EL (cell line): ENCODE measurements around the gene ACBD4.

Experiments used
- DNase-seq: peaks from one replicate; pipeline ENCODE4 v3.0.0-alpha.2; 2016

The ACBD4 gene

GRCh38 chr17:45104907-45105624 is 30.4 kb upstream of the ACBD4 start:
- no peak for DNase-seq

DNA sequence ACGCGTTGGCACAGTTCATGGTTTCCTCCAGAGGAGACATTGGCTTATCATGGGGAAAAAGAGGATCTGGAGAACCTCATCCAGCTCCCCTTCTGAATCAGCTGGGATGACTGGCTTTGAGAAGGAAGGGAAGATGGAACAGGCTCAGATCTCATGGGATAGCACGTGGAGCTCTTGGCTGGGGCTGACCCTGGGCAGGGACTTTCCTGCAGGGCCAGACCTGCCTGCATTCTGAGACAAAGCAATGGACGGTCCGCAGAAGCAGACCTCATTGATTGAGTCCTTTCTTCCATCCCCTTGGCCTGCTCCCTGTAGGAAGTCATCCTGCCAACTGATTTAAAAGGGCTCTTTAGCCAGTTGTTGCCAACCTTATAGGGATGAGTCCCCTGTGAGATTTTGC is 29.4 kb upstream of the ACBD4 start:
- DNase-seq: no peak

- no peak for DNase-seq
These were observed 28.9 kb upstream of the ACBD4 start for GRCh38 chr17:45106582-45106981.

- no peak for DNase-seq
These were observed 28.0 kb upstream of the ACBD4 start for GRCh38 chr17:45107293-45108010.

DNA sequence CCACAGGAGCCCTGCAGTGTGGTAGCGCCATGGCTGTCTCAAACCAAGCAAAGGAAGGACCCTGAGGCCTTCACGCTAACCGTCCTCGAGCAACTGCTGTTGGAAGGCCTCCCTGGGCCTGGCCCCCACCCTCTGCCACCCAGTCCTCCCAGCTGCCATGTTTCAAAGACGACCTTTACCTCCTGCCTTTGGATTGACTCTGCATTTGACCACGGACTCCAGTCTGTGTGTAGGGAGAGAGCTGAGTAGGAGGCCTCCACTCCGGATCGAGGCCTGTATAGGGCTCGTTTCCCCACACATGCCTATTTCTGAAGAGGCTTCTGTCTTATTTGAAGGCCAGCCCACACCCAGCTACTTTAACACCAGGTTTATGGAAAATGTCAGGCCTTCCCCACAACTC is 27.4 kb upstream of the ACBD4 start:
- no peak for DNase-seq

DNA sequence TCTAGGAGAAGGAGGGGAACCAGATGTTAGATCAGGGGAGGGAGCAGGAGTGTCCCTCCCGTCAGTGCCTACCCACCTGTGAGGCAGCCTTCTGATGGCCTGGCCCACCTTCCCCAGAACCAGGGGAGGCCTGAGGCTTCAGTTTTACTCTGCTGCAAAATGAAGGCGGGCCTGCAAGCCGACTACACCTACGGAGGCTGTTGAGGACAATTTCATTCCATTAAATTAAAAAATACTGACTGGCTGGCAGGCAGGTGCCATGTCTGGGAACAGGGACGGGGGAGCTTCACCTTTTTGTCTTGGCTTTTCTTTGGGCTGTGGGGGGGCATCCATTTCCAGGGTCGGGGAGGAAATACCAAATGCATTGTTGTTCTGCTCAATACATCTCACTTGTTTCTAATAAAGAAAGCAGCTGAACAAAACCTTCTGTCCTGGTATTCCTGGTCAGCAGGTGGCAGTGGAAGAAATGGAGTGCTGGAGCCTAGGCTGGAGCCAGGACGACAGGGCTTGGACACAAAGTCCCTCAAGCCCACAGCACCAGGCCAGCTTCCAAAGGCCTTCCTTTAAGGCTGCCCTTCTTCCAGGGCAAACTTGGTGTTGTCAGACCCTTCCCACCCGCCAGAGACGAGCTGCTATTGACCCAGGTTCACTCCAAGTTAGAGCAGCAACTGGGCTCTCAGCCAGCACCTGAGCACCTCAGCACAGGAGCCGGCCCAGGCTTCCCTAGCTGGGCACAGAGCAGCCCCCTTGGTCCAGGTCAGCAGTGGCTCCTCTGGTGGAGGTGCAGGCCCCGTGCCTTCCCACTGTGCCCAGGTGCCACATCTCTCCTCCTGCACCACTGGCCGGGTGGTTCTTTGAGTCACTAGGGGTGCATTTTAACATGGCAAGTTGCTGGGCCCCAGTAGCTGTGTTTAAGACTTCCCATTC is 26.6 kb upstream of the ACBD4 start:
- DNase-seq: no peak

DNA sequence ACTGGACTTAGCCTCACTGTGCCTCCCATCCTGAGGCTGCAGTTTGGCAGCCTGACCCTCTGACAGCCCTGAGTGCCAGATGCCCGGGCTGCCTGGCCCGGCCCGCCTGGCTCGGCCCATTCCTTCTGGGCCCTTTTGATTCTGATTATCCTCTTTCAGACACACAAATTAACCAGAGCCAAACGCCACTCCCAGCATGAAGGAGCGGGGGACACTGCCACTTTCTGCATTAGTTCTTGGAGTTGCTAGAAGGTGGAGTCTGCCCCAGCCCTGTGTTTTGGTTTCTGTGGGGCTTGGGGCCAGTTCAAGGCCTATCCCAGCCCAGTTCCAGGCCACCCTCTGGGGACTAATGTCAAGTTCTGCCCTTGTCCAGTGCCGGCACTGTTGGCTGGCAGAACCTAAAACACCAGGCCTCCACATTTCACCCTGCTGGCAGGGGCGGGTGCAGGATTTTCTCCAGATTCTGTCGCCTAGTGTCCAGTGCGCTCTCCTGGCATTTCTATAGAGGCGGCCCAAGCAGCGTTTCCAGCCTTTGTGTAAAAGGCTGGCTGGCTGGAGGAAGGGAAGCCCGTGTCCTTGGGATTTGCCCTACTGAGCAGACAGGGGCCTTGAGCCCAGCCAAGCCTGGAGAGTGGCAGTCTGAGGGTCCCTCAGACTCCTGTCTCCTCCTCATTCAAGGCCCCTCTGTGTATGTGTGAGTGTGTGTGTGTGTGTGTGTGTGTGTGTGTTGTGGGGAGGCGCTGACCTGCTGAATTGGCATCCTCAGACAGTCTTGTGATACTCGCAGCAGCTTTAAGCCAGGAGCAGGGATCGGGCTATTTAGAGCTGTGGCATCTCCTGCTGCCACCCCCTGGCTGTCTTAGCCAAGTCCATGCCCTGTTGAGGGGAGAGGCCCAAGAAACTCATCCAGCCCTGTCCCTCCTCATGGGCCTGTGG is 24.5 kb upstream of the ACBD4 start:
- DNase-seq: no peak

DNA sequence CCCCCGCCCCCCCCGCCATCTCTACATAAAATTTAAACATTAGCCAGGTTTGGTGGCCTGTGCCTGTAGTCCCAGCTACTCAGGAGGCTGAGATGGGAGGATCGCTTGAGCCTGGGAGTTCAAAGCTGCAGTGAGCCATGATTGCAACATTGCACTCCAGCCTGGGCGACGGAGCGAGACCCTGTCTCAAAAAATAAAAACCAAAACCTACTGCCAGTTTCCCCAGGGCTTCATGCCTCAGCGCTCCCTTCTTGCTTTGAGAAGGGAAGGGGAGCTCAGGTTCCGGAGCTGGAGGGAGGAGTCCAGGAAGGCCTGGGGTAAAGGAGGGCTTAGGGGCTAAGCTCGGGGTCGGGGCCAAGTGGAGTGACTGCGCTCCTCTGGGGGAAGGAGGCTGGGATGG is 23.6 kb upstream of the ACBD4 start:
- no peak for DNase-seq

GRCh38 chr17:45112559-45113423 is 22.7 kb upstream of the ACBD4 start:
- no peak for DNase-seq

DNA sequence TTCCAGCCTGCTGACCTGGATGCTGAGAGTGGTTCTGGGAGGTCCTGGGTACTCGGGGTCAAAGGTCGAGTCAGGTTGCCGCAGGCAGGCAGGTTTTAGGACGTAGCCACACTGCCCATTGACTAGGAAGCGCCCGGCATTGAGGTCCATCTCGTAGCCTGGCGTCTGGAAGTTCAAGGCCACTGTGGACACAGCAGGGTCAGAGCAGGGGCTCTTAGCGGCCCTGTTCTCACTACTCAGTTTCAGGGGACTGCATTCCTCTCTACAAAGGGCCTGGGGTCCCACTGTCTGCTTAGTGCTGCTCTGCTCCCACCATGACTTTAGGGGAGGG is 22.1 kb upstream of the ACBD4 start:
- no peak for DNase-seq

DNA sequence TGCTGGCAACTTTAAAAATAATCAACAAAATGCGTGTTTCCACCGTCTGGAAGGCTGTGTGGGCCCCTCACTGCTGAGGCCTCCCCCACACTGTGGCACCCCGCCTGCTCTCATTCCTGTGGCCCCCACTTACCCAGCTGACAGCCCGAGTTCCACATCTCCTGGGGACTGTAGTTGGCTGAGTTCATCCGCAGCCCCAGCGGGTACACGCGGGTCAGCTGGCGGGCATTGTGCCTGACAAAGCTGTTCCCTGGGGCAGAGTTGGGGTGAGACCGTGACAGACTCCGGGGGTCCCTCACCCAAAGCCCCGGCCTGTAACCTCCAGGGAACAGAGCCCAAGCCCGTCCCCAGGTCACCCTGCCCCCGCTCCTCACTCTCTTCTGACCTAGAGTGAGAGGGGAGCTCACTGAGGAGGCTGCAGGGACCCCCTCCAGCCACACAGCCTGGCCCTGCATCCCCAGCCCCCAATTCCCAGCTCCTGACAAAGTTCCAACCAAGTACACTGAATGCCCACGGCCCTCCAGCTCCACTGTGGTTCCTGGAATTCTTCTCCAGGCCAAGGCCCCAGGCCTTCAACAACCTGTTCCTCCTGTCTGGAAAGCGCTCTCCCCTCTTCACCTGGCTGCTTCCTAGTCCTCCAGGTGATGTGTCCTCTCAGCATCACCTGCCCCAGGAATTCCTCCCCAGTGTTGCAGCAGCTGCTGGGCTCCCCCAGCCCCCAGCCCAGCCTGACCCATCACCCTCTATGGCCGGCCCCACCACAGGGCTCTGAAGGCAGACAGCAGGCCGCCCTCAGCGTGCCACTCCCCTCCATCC is 21.2 kb upstream of the ACBD4 start:
- DNase-seq: no peak

DNA sequence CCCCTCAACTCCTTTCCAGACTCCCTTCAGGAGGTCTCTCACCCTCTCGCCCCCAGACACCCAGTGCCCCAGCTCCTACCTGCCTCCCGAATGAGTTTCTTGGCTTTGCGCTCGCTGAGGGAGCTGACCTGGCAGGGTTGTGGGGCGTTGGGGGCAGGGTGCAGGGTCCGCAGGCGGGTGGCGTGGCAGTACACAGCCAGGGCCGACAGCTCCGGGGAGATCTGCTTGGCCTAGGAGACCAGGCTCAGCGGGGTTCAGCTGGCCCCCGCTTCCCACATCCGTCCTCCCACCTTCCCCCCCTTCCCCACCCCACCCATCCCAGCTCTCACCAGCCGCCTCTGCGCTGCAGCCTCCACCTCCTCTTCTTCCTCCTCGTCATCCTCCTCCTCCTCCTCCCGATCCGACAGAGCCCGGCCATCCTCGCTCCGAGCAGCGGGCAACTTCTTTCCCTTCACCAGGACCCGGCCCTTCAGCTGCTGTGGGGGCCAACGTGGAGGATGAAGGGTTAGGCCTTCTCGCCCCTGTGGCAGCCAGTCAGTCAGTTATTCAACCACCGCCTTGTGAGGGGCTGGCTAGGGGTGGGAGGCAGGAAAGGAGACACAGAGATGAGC is 20.4 kb upstream of the ACBD4 start:
- no peak for DNase-seq

DNA sequence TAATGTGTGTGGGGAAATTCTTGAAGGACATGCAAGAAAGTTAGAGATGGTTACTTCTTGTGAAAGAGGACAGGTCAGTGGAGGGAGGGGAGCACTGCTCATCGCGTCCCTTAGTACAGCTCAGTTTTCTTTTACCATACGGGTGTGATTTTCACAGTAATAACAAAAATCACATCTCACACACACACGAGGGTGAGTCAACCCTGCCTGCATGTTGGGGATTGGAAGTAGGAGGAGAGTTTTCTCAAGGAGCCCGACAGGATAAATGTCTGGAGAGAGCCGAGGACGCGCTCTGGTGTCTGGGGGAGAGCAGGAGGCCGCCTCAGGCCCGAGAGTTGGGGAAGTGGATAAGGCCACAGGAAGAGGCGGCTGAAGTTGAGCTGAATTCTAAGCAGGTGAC is 19.6 kb upstream of the ACBD4 start:
- DNase-seq: no peak

- no peak for DNase-seq
These were observed 19.0 kb upstream of the ACBD4 start for GRCh38 chr17:45116434-45117016.

- DNase-seq: no peak
These were observed 18.2 kb upstream of the ACBD4 start for GRCh38 chr17:45117334-45117733.

DNA sequence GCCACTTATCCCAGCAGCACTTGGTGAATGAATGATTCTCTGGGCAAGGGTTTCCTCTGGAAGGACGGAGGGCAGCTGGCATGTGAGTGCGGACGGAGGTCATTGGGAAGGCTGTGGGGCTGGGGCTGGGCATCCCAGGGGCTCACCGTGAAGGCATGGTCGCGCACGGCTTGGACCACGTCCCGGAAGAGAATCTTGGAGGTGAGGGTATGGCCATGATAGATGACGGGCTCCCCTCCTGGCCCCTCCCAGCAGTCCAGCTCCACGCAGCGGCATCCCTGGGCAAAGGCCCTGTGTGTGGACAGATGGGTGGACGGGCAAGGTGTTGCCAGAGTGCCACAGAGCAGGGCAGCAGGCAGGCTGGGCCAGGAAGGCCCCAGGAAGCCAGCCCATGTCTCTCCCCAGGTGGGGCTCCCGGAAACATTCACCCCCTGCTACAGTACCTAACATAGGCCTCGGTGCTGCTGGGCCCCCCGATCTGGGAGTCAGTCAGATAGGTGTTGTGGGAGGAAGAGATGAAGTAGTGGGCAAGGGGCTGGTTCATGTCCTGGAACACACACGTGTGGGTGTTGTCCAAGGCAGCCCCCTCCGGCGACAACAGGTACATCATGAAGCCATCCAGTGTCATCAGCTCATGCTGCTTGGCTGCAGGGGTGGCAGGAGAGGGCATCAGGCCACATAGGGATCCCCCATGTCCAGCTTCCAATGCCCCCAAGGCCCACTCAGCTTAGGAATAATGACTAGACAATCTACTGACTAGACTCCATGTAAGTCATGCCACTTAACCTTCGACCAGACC is 17.4 kb upstream of the ACBD4 start:
- no peak for DNase-seq

- DNase-seq: no peak
These were observed 16.8 kb upstream of the ACBD4 start for GRCh38 chr17:45118691-45119090.

GRCh38 chr17:45119964-45120363 is 15.5 kb upstream of the ACBD4 start:
- DNase-seq: no peak

GRCh38 chr17:45120558-45120957 is 14.9 kb upstream of the ACBD4 start:
- DNase-seq: no peak
